Epithelial cell of proximal tubule (primary cell): ENCODE data around the gene F2. TPM values are rescaled to one million over a fixed set of nuclear protein-coding genes. Genes with fewer than 3 reads are reported as not detected.

Experiments used
- DNase-seq: peaks from one replicate; pipeline ENCODE4 v3.0.0-alpha.2; 2011; ENCODE audit warnings: low read depth
- H3K4me3 ChIP-seq: 2 replicates; pipeline ENCODE4 v1.5.1; 2011; ENCODE audit warnings: low read depth, mild to moderate bottlenecking, low read length
- CTCF ChIP-seq: conservative IDR thresholded peaks from 2 replicates; pipeline ENCODE4 v1.5.1; 2012; ENCODE audit warnings: low read depth, mild to moderate bottlenecking, low read length
- total RNA-seq: library from RNA; depleted of rRNA; stranded (reverse); fragments of >200 nt; gene quantifications from 2 replicates; pipeline ENCODE4 v1.2.3, GENCODE V29; 2015

The F2 gene
- total RNA-seq, 1 donor from 2014 or later, result 0.17 TPM

- DNase-seq, result no peak
- no peak for TF ChIP-seq CTCF
Observed at GRCh38 chr11:46725338-46726205, 6.6 kb downstream of the F2 start.

GRCh38 chr11:46726206-46726862 is 7.3 kb downstream of the F2 start:
- no peak for DNase-seq
- H3K4me3 ChIP-seq, result no peak overlapping the region
- TF ChIP-seq CTCF, result no peak

More at GRCh38 chr11:46725338-46726205, 6.6 kb downstream of the F2 start:
- no peak overlapping the region for H3K4me3 ChIP-seq

GRCh38 chr11:46727952-46728658 is 9.1 kb downstream of the F2 start:
- DNase-seq, result no peak
- no peak overlapping the region for H3K4me3 ChIP-seq
- no peak for TF ChIP-seq CTCF

GRCh38 chr11:46728659-46729040 is 9.6 kb downstream of the F2 start:
- H3K4me3 ChIP-seq, result no peak overlapping the region
- DNase-seq, result no peak
- no peak for TF ChIP-seq CTCF

- no peak overlapping the region for H3K4me3 ChIP-seq
- DNase-seq, result no peak
- TF ChIP-seq CTCF, result no peak
Observed at GRCh38 chr11:46729110-46730027, 10.4 kb downstream of the F2 start.

GRCh38 chr11:46731545-46731944 is 12.5 kb downstream of the F2 start:
- no peak overlapping the region for H3K4me3 ChIP-seq
- DNase-seq, result no peak
- TF ChIP-seq CTCF, result no peak
